Measurements from ENCODE around the gene STK33. TPM values are rescaled to one million over a fixed set of nuclear protein-coding genes. Genes with fewer than 3 reads are reported as not detected.

STK33 gene
- 1.6 and 3.1 TPM in 2 replicates for total RNA-seq (2014; rRNA removed; shearing (Covaris generic))
- 1.4 and 3.7 TPM in 2 replicates for polyA plus RNA-seq (2014; cell fraction: nucleus; rRNA removed)

GRCh38 chr11:8593935-8594909 lies at the start of gene STK33:
TSS of gene STK33 (minus strand) at chr11:8594228. CDS start at chr11:8474905, 119,323 bp downstream.
- no peak for DNase-seq (ENCODE audit: extremely low read depth, low read depth)

- no peak for DNase-seq (ENCODE audit: extremely low read depth, low read depth)
These were observed 48.3 kb upstream of the STK33 start for GRCh38 chr11:8642196-8642841.

- DNase-seq (ENCODE audit: extremely low read depth, low read depth) = no peak
These were observed 47.3 kb upstream of the STK33 start for GRCh38 chr11:8641332-8641731.

GRCh38 chr11:8640267-8640906 lies 46.4 kb upstream of the STK33 start:
- no peak for DNase-seq (ENCODE audit: extremely low read depth, low read depth)

GRCh38 chr11:8639655-8640054 lies 45.6 kb upstream of the STK33 start:
- no peak for DNase-seq (ENCODE audit: extremely low read depth, low read depth)

- no peak for DNase-seq (ENCODE audit: extremely low read depth, low read depth)
These were observed 44.3 kb upstream of the STK33 start for GRCh38 chr11:8638300-8638699.

- no peak for DNase-seq (ENCODE audit: extremely low read depth, low read depth)
These were observed 42.1 kb upstream of the STK33 start for GRCh38 chr11:8636127-8636526.

GRCh38 chr11:8634498-8634897 lies 40.5 kb upstream of the STK33 start:
- DNase-seq (ENCODE audit: extremely low read depth, low read depth) = no peak

- no peak for DNase-seq (ENCODE audit: extremely low read depth, low read depth)
These were observed 37.5 kb upstream of the STK33 start for GRCh38 chr11:8631395-8632118.

GRCh38 chr11:8624698-8625097 lies 30.7 kb upstream of the STK33 start:
- DNase-seq (ENCODE audit: extremely low read depth, low read depth) = no peak

- DNase-seq (ENCODE audit: extremely low read depth, low read depth) = no peak
These were observed 27.1 kb upstream of the STK33 start for GRCh38 chr11:8621147-8621546.

GRCh38 chr11:8617063-8617462 lies 23.0 kb upstream of the STK33 start:
- DNase-seq (ENCODE audit: extremely low read depth, low read depth) = no peak

GRCh38 chr11:8615291-8616032 lies 21.4 kb upstream of the STK33 start:
- DNase-seq (ENCODE audit: extremely low read depth, low read depth) = no peak

GRCh38 chr11:8614497-8614896 lies 20.5 kb upstream of the STK33 start:
- no peak for DNase-seq (ENCODE audit: extremely low read depth, low read depth)

- no peak for DNase-seq (ENCODE audit: extremely low read depth, low read depth)
These were observed 19.0 kb upstream of the STK33 start for GRCh38 chr11:8613036-8613435.

- no peak for DNase-seq (ENCODE audit: extremely low read depth, low read depth)
These were observed 18.5 kb upstream of the STK33 start for GRCh38 chr11:8612522-8612921.

- DNase-seq (ENCODE audit: extremely low read depth, low read depth) = no peak
These were observed 16.6 kb upstream of the STK33 start for GRCh38 chr11:8610532-8611116.

GRCh38 chr11:8608652-8609051 lies 14.6 kb upstream of the STK33 start:
- DNase-seq (ENCODE audit: extremely low read depth, low read depth) = no peak

- DNase-seq (ENCODE audit: extremely low read depth, low read depth) = no peak
These were observed 12.0 kb upstream of the STK33 start for GRCh38 chr11:8605971-8606563.
